Breast epithelium (tissue), 4 donors: Measurements from ENCODE around the gene GPI. TPM values are rescaled to one million over a fixed set of nuclear protein-coding genes. Genes with fewer than 3 reads are reported as not detected.

Experiments used
- DNase-seq, 2 donors: peaks; one replicate each; pipeline ENCODE4 v3.0.0-alpha.2; 2019; ENCODE audit warnings: low spot score in 2 of 2
- H3K27ac ChIP-seq, 2 donors: fragments of 200-600 bp; sonication (generic) in 1 of 2; one replicate each; pipeline ENCODE4 v1.5.1; 2016 to 2019; ENCODE audit warnings: mild to moderate bottlenecking in 1 of 2
- H3K27me3 ChIP-seq, 2 donors: fragments of 200-600 bp; sonication (generic) in 1 of 2; one replicate each; pipeline versions ENCODE4 v1.5.1 to v1.6.0; 2017 to 2019; ENCODE audit warnings: control low read depth in 1 of 2, mild to moderate bottlenecking in 1 of 2
- H3K36me3 ChIP-seq: fragments of 200-600 bp; one replicate; pipeline ENCODE4 v1.5.1; 2019
- H3K4me1 ChIP-seq, 2 donors: fragments of 200-600 bp; sonication (generic); one replicate each; pipeline ENCODE4 v1.5.1; 2016 to 2019; ENCODE audit warnings: control low read depth in 1 of 2
- H3K4me3 ChIP-seq, 3 donors: fragments of 200-600 bp; sonication (generic); 1 replicate in 2 of 3; 2 replicates in 1 of 3; pipeline ENCODE4 v1.5.1; 2016 to 2019; ENCODE audit warnings: mild to moderate bottlenecking in 3 of 3, moderate library complexity in 2 of 3
- H3K9me3 ChIP-seq, 2 donors: fragments of 200-600 bp; sonication (generic) in 1 of 2; one replicate each; pipeline ENCODE4 v1.5.1; 2016 to 2019; ENCODE audit warnings: control low read depth in 1 of 2
- POLR2A ChIP-seq: fragments of 450-650 bp; IDR thresholded peaks from one replicate; pipeline ENCODE4 v1.6.1; 2016; ENCODE audit warnings: antibody characterized with exemption, mild to moderate bottlenecking, moderate library complexity
- POLR2AphosphoS5 ChIP-seq, 3 donors: sonication (generic); formaldehyde crosslinking; IDR thresholded peaks; one replicate each; pipeline ENCODE4 v1.6.1; 2017; ENCODE audit warnings: antibody characterized with exemption in 3 of 3
- intact Hi-C: fragments of 100-400 bp; cut with DNase I; formaldehyde crosslinking; loops from one replicate; pipeline ENCODE4 v1.15.1; 2023; ENCODE audit warnings: low total_unique reads
- total RNA-seq, 3 donors: library from RNA; depleted of rRNA; stranded (reverse); fragments of >200 nt; gene quantifications; one replicate each; pipeline ENCODE4 v1.1.0, GENCODE V29; 2016
- TF ChIP-seq, protein P1 (sequence below), 3 donors: fragments of 450-650 bp; IDR thresholded peaks; one replicate each; pipeline ENCODE4 v1.5.1; 2016 to 2017; ENCODE audit warnings: antibody characterized with exemption in 3 of 3, mild to moderate bottlenecking in 3 of 3, moderate library complexity in 3 of 3

Gene GPI
- total RNA-seq, 3 donors from 2014 or later: 97.9 to 130 (median 113) TPM

DNA sequence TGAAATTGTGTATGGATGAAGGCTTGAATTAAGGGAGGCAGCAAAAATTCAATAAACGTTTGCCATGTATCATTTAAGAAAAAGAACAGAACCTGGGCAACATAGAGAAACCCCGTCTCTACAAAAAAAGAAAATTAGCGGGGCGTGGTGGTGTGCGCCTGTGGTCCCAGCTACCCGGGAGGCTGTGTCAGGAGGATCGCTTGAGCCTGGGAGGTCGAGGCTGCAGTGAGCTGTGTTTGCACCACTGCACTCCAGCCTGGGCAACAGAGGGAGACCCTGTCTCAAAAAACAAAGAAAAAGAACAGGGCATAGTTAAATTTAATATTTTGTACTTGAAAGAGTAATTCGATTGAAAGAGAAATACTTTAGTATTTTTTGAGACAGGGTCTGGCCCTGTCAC is 64.6 kb downstream of the GPI start:
- Histone ChIP-seq H3K36me3 (no peaks in the 10 kb centered on the region), H3K9me3 (no peaks in the 10 kb centered on the region), H3K4me1 (no peaks in the 10 kb centered on the region), H3K27me3 (no peaks in the 10 kb centered on the region), H3K4me3 (peak overlapping the region; percentile 92 to 99 (median 98)), H3K27ac (peak overlapping the region in 1 of 2 donors; percentile 92)
- no peak for TF ChIP-seq POLR2A
- no peak for TF ChIP-seq POLR2AphosphoS5 (IDR thresholded peaks at IDR 0.05)
- TF ChIP-seq, protein P1, sequence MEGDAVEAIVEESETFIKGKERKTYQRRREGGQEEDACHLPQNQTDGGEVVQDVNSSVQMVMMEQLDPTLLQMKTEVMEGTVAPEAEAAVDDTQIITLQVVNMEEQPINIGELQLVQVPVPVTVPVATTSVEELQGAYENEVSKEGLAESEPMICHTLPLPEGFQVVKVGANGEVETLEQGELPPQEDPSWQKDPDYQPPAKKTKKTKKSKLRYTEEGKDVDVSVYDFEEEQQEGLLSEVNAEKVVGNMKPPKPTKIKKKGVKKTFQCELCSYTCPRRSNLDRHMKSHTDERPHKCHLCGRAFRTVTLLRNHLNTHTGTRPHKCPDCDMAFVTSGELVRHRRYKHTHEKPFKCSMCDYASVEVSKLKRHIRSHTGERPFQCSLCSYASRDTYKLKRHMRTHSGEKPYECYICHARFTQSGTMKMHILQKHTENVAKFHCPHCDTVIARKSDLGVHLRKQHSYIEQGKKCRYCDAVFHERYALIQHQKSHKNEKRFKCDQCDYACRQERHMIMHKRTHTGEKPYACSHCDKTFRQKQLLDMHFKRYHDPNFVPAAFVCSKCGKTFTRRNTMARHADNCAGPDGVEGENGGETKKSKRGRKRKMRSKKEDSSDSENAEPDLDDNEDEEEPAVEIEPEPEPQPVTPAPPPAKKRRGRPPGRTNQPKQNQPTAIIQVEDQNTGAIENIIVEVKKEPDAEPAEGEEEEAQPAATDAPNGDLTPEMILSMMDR (IDR thresholded peaks at IDR 0.05): no peak
- no peak for DNase-seq
- intact Hi-C loops: no loop called here

DNA sequence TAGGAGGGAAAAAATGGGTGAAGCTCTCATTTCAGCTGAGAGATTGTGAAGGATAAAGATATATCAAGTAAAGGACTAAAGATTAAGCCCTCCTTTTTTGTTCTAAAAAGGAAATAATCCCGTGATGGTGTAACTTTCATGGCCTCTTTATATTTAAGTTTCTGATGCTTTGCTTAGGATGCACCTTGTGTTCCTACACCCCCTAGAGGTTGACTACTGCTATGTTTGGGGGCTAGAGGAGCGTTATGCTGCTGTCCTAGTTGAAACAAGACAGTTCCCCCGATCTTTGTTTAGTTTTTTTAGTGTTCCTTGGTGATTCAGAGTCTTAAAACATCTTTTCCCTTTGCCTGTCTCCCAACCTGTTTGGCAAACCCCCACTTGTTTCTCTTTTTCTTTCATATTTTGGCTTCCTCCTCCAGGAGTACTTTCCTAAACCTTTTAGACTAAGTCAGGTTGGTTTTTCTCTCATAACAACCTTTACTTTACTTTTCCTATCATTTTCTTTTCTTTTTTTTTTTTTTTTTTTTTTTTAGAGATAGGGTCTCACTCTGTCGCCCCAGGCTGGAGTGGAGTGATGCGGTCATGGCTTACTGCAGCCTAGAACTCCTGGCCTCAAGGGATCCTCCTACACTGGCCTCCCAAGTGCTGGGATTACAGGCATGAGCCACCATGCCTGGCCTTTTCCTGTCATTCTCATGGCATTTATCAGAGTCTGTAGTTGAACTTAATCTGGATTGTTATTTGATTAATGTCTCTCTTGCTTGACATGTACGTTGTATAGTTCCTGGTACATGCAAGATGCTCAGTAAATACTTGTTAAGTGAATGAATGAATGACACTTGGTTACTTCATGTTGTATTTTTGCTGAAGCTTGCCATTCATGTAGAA is 66.0 kb downstream of the GPI start:
- Histone ChIP-seq H3K27ac (peak overlapping the region in 1 of 2 donors; percentile 19), H3K27me3 (no peaks in the 10 kb centered on the region), H3K4me3 (peak overlapping the region in 1 of 3 donors; percentile 98), H3K9me3 (no peaks in the 10 kb centered on the region), H3K4me1 (no peaks in the 10 kb centered on the region), H3K36me3 (no peaks in the 10 kb centered on the region)
- no peak for DNase-seq
- intact Hi-C loops: no loop called here
- TF ChIP-seq POLR2AphosphoS5 (IDR thresholded peaks at IDR 0.05) (no peak), POLR2A (no peak)
- TF ChIP-seq, protein P1 (IDR thresholded peaks at IDR 0.05): peak in 2 of 3 donors; percentile 17 to 34

DNA sequence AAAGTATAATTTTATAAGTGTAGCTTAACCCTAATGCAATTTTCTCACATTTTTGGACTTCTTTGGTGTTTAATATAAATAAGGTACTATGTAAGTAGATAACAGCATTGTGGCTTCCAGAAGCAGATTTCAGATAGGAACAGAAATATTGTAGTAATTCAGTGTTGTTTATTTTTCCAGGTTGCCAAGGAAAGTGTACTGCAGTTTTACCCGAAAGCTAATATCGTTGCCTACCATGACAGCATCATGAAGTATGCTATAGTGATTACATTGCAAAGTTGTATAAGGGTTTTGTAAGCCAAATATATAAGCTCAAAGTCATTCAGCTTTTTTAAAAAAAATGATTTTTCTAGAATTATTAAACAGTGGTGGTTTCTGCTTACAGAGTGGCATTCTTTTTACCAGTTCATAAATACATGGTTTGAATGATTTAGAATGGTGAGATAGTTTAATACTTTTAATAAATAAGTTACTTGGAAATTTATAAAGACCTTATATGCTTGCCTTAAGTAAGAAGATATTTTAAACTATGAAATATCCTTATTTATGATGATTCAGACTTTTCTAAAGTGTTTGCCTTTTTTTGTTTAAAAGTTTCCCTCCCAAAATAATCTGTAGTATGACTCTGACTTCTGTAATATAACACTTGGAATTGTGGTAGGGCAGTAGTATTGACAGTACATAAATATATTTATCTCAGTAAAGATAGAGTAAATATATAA is 66.8 kb downstream of the GPI start:
- H3K4me1 ChIP-seq: no peaks in the 10 kb centered on the region

DNA sequence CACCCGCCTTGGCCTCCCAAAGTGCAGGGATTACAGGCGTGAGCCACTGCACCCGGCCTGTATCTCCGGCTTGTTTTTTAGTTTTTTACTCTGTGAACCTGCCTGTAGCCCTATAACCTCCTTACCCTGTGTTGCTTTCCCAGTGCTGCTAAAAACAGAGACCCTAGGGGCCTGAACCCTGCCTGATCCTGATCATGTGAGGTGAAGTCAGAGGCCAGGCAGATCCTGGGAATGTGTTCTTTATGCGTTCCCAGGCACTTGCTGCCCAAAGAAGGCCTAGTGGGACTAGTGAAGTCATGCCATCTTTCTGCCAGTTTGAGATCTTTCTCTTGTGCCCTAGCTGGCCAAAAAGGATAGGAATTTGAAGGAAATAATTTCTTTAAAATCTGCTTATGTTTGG is 67.8 kb downstream of the GPI start:
- Histone ChIP-seq H3K27ac (peak overlapping the region in 1 of 2 donors; percentile 22), H3K27me3 (no peaks in the 10 kb centered on the region), H3K4me3 (no peak overlapping the region), H3K9me3 (no peaks in the 10 kb centered on the region), H3K36me3 (no peaks in the 10 kb centered on the region), H3K4me1 (no peaks in the 10 kb centered on the region)
- no peak for DNase-seq
- intact Hi-C loops: no loop called here
- TF ChIP-seq POLR2A (no peak), POLR2AphosphoS5 (IDR thresholded peaks at IDR 0.05) (peak; percentile 21 to 75 (median 33))
- TF ChIP-seq, protein P1 (IDR thresholded peaks at IDR 0.05): no peak

More for the DNA sequence above, 66.8 kb downstream of the GPI start:
- TF ChIP-seq POLR2AphosphoS5 (IDR thresholded peaks at IDR 0.05): no peak
- TF ChIP-seq, protein P1 (IDR thresholded peaks at IDR 0.05): no peak
- TF ChIP-seq POLR2A: no peak
- intact Hi-C loops: no loop called here
- no peak for DNase-seq
- no peaks in the 10 kb centered on the region for H3K36me3 ChIP-seq
- no peaks in the 10 kb centered on the region for H3K9me3 ChIP-seq
- H3K27me3 ChIP-seq: no peaks in the 10 kb centered on the region
- H3K27ac ChIP-seq: peak overlapping the region in 1 of 2 donors; percentile 22
- no peak overlapping the region for H3K4me3 ChIP-seq

DNA sequence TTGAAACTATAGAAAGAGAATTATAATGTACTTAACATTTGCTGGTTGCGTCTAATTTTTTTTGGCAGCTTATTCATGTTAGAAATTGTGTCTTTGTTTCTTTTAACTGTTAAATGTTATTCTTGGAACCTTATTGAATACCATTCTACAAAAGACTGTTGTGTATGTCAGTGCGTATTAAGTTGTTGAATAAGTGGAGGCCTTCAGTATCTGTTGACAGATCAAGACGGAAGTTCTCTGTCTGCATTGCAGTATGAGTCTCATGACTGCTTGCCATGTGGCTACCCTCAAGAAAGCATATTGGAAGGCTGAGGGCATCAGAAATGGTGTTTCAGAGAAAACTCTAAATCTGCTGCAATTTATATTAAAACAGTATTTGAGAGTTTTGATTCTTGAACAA is 71.7 kb downstream of the GPI start:
- Histone ChIP-seq H3K4me1 (no peaks in the 10 kb centered on the region), H3K36me3 (no peaks in the 10 kb centered on the region), H3K27me3 (no peaks in the 10 kb centered on the region), H3K4me3 (no peak overlapping the region), H3K9me3 (no peaks in the 10 kb centered on the region), H3K27ac (no peak overlapping the region)
- no peak for TF ChIP-seq POLR2A
- TF ChIP-seq, protein P1 (IDR thresholded peaks at IDR 0.05): no peak
- DNase-seq: no peak
- intact Hi-C loops: no loop called here
